ENCODE results near the gene NXPH4. TPM values are rescaled to one million over a fixed set of nuclear protein-coding genes. Genes with fewer than 3 reads are reported as not detected.

Gene NXPH4
- total and polyA plus RNA-seq, 10 of the 15 experiments (the other 5 are each of a cell fraction or from before 2014, with no cell fraction given): 0.03 to 0.26 TPM; not detected in 8

- TF ChIP-seq CUX1 (IDR thresholded peaks at IDR 0.05; ENCODE audit: insufficient replicate concordance, low read depth, low read length) (no peak), BACH1 (IDR thresholded peaks at IDR 0.05; ENCODE audit: borderline replicate concordance) (no peak), EGR1 (IDR thresholded peaks at IDR 0.05; ENCODE audit: borderline replicate concordance in 1 of 2, low read depth in 2 of 2, low read length in 2 of 2) (no peak), USF1 (IDR thresholded peaks at IDR 0.05; ENCODE audit: borderline replicate concordance, extremely low read length, insufficient read depth, low read depth, low read length) (no peak), ZBTB40 (IDR thresholded peaks at IDR 0.05; ENCODE audit: borderline replicate concordance) (no peak), BCLAF1 (IDR thresholded peaks at IDR 0.05) (no peak), IRF5 (IDR thresholded peaks at IDR 0.05; ENCODE audit: borderline replicate concordance) (no peak), ELK1 (IDR thresholded peaks at IDR 0.05; ENCODE audit: low read depth, low read length) (no peak), HCFC1 (IDR thresholded peaks at IDR 0.05; ENCODE audit: low read length) (no peak), ZNF217 (IDR thresholded peaks at IDR 0.05) (no peak), IRF4 (IDR thresholded peaks at IDR 0.05; ENCODE audit: low read depth, low read length) (no peak), JUNB (IDR thresholded peaks at IDR 0.05) (no peak)
These were observed 15.7 kb downstream of the NXPH4 start (continued) for GRCh38 chr12:57232156-57232756.
